ENCODE data around the gene XRCC4. TPM values are rescaled to one million over a fixed set of nuclear protein-coding genes. Genes with fewer than 3 reads are reported as not detected.

XRCC4 gene
- total RNA-seq, 2 experiments from 2014 or later: 9.5 to 11.6 TPM

- H3K9me3 Mint-ChIP-seq: peaks cover 2% of the 10 kb centered on the region
- DNase-seq: no peak
- no peaks in the 10 kb centered on the region for H3K36me3 Mint-ChIP-seq (ENCODE audit: low read depth)
- CTCF ChIA-PET: no interaction called here
- H3K27me3 Mint-ChIP-seq: no peaks in the 10 kb centered on the region
- no peak overlapping the region for H3K27ac Mint-ChIP-seq
- H3K4me1 Mint-ChIP-seq: no peaks in the 10 kb centered on the region
- POLR2A ChIA-PET: no interaction called here
- H3K4me3 Mint-ChIP-seq: no peak overlapping the region
These were observed 311.3 kb downstream of the XRCC4 start for GRCh38 chr5:83388608-83389007.

GRCh38 chr5:83392766-83393503 is 315.6 kb downstream of the XRCC4 start:
- POLR2A ChIA-PET: no interaction called here
- Mint-ChIP-seq H3K36me3 (ENCODE audit: low read depth) (no peaks in the 10 kb centered on the region), H3K9me3 (no peaks in the 10 kb centered on the region), H3K4me3 (no peak overlapping the region), H3K27ac (no peak overlapping the region), H3K27me3 (no peaks in the 10 kb centered on the region), H3K4me1 (no peaks in the 10 kb centered on the region)
- no peak for DNase-seq
- CTCF ChIA-PET: no interaction called here

GRCh38 chr5:83393504-83393866 is 316.1 kb downstream of the XRCC4 start:
- no peak overlapping the region for H3K4me3 Mint-ChIP-seq
- POLR2A ChIA-PET: no interaction called here
- H3K9me3 Mint-ChIP-seq: no peaks in the 10 kb centered on the region
- no peaks in the 10 kb centered on the region for H3K36me3 Mint-ChIP-seq (ENCODE audit: low read depth)
- CTCF ChIA-PET: no interaction called here
- no peaks in the 10 kb centered on the region for H3K27me3 Mint-ChIP-seq
- H3K27ac Mint-ChIP-seq: no peak overlapping the region
- no peak for DNase-seq
- H3K4me1 Mint-ChIP-seq: no peaks in the 10 kb centered on the region

GRCh38 chr5:83394190-83394589 is 316.8 kb downstream of the XRCC4 start:
- H3K27me3 Mint-ChIP-seq: no peaks in the 10 kb centered on the region
- H3K36me3 Mint-ChIP-seq (ENCODE audit: low read depth): no peaks in the 10 kb centered on the region
- H3K9me3 Mint-ChIP-seq: no peaks in the 10 kb centered on the region
- DNase-seq: no peak
- ChIA-PET CTCF (no interaction called here), POLR2A (no interaction called here)
- no peak overlapping the region for H3K27ac Mint-ChIP-seq
- H3K4me3 Mint-ChIP-seq: no peak overlapping the region
- H3K4me1 Mint-ChIP-seq: no peaks in the 10 kb centered on the region

- Mint-ChIP-seq H3K9me3 (no peaks in the 10 kb centered on the region), H3K27ac (no peak overlapping the region), H3K36me3 (ENCODE audit: low read depth) (no peaks in the 10 kb centered on the region), H3K4me1 (no peaks in the 10 kb centered on the region), H3K27me3 (no peaks in the 10 kb centered on the region), H3K4me3 (no peak overlapping the region)
- POLR2A ChIA-PET: no interaction called here
- CTCF ChIA-PET: no interaction called here
- DNase-seq: no peak
These were observed 319.3 kb downstream of the XRCC4 start for GRCh38 chr5:83396662-83397061.

- no peaks in the 10 kb centered on the region for H3K36me3 Mint-ChIP-seq (ENCODE audit: low read depth)
- no peak for DNase-seq
- no peaks in the 10 kb centered on the region for H3K27me3 Mint-ChIP-seq
- no peak overlapping the region for H3K27ac Mint-ChIP-seq
- H3K4me1 Mint-ChIP-seq: no peaks in the 10 kb centered on the region
- POLR2A ChIA-PET: no interaction called here
- H3K9me3 Mint-ChIP-seq: no peaks in the 10 kb centered on the region
- no peak overlapping the region for H3K4me3 Mint-ChIP-seq
- CTCF ChIA-PET: no interaction called here
These were observed 320.3 kb downstream of the XRCC4 start for GRCh38 chr5:83397658-83398057.

- Mint-ChIP-seq H3K27me3 (no peaks in the 10 kb centered on the region), H3K9me3 (no peaks in the 10 kb centered on the region), H3K36me3 (ENCODE audit: low read depth) (no peaks in the 10 kb centered on the region), H3K4me1 (no peaks in the 10 kb centered on the region), H3K27ac (no peak overlapping the region), H3K4me3 (no peak overlapping the region)
- no peak for DNase-seq
- CTCF ChIA-PET: interaction anchor here (0.6 kb wide), 1 partner anchor 203 kb away, joined by 3 read pairs; no protein-coding TSS in a partner anchor
- POLR2A ChIA-PET: no interaction called here
These were observed 322.9 kb downstream of the XRCC4 start for GRCh38 chr5:83400241-83400640.

- H3K27me3 Mint-ChIP-seq: no peaks in the 10 kb centered on the region
- DNase-seq: no peak
- H3K27ac Mint-ChIP-seq: no peak overlapping the region
- H3K9me3 Mint-ChIP-seq: no peaks in the 10 kb centered on the region
- H3K4me1 Mint-ChIP-seq: no peaks in the 10 kb centered on the region
- H3K36me3 Mint-ChIP-seq (ENCODE audit: low read depth): no peaks in the 10 kb centered on the region
- POLR2A ChIA-PET: no interaction called here
- CTCF ChIA-PET: no interaction called here
- no peak overlapping the region for H3K4me3 Mint-ChIP-seq
These were observed 323.4 kb downstream of the XRCC4 start for GRCh38 chr5:83400701-83401100.

GRCh38 chr5:83401122-83401731 is 323.9 kb downstream of the XRCC4 start:
- ChIA-PET POLR2A (no interaction called here), CTCF (no interaction called here)
- H3K9me3 Mint-ChIP-seq: no peaks in the 10 kb centered on the region
- no peak for DNase-seq
- no peak overlapping the region for H3K4me3 Mint-ChIP-seq
- no peaks in the 10 kb centered on the region for H3K27me3 Mint-ChIP-seq
- H3K27ac Mint-ChIP-seq: no peak overlapping the region
- H3K36me3 Mint-ChIP-seq (ENCODE audit: low read depth): no peaks in the 10 kb centered on the region
- no peaks in the 10 kb centered on the region for H3K4me1 Mint-ChIP-seq

GRCh38 chr5:83401775-83402174 is 324.4 kb downstream of the XRCC4 start:
- CTCF ChIA-PET: no interaction called here
- POLR2A ChIA-PET: no interaction called here
- Mint-ChIP-seq H3K36me3 (ENCODE audit: low read depth) (no peaks in the 10 kb centered on the region), H3K27ac (no peak overlapping the region), H3K27me3 (no peaks in the 10 kb centered on the region), H3K4me1 (no peaks in the 10 kb centered on the region), H3K9me3 (no peaks in the 10 kb centered on the region), H3K4me3 (no peak overlapping the region)
- DNase-seq: no peak

Other genes starting within 250 kb of the XRCC4 start
- gene TMEM167A, start 153 bp upstream of the XRCC4 start, total RNA-seq: 10 to 100 TPM; 61.0 to 69.1 TPM

All from activated CD4-positive, alpha-beta T cell treated with anti-CD3 and anti-CD28 coated beads, Interleukin-2, amount 10 ng/mL, durations not matched to agents 7 days and 5 days (primary cell).